C4-2B (cell line): ENCODE data around the gene TMEM132D.

Source experiments
- CTCF ChIP-seq: fragments of 450-650 bp; conservative IDR thresholded peaks from 2 replicates; pipeline ENCODE4 v1.5.1; 2017; ENCODE audit warnings: mild to moderate bottlenecking
- ZFX ChIP-seq: fragments of 450-650 bp; IDR thresholded peaks from 2 replicates; pipeline ENCODE4 v1.6.1; 2017

GRCh38 chr12:129328235-129328634 is 575.6 kb downstream of the TMEM132D start:
- no peak for TF ChIP-seq CTCF
- TF ChIP-seq ZFX, result no peak
